ENCODE results near the gene CASP14. TPM values are rescaled to one million over a fixed set of nuclear protein-coding genes. Genes with fewer than 3 reads are reported as not detected.
"Not testable (repeated sequence)": the region's sequence is repeated elsewhere in the genome, so short reads cannot be mapped to it uniquely, and the experiment has no call there.

Gene CASP14
- total RNA-seq, 4 donors from 2014 or later: not detected

DNA sequence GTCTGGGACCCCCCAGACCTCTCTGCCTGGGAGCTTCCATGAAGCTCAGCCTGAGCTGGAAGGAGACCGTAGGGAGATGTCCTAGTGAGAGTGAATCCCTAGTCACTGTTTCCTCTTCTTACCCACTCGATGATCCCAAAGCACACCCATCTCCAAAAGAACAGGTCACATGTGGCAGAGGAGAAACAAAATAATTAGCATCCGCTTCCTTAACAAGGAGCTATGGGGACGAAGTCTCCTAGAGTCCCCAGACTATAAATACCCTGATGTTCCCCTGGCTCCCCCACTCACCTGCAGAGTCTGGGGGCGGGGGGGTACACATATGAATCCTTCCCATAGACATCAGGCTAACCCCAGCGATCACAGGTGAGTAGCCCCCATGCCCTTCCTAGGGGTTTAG, 32.6 kb downstream of the CASP14 start, which contains the start of gene OR1I1:
OR1I1 (plus strand) TSS at position 301 of the 400 bp plus-strand sequence. CDS start 4,855 bp downstream, outside the sequence.
- no peaks in the 10 kb centered on the region for H3K36me3 ChIP-seq
- peaks cover 83% of the 10 kb centered on the region for H3K27me3 ChIP-seq
- TF ChIP-seq, protein P1, sequence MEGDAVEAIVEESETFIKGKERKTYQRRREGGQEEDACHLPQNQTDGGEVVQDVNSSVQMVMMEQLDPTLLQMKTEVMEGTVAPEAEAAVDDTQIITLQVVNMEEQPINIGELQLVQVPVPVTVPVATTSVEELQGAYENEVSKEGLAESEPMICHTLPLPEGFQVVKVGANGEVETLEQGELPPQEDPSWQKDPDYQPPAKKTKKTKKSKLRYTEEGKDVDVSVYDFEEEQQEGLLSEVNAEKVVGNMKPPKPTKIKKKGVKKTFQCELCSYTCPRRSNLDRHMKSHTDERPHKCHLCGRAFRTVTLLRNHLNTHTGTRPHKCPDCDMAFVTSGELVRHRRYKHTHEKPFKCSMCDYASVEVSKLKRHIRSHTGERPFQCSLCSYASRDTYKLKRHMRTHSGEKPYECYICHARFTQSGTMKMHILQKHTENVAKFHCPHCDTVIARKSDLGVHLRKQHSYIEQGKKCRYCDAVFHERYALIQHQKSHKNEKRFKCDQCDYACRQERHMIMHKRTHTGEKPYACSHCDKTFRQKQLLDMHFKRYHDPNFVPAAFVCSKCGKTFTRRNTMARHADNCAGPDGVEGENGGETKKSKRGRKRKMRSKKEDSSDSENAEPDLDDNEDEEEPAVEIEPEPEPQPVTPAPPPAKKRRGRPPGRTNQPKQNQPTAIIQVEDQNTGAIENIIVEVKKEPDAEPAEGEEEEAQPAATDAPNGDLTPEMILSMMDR (IDR thresholded peaks at IDR 0.05): no peak
- TF ChIP-seq POLR2AphosphoS5 (IDR thresholded peaks at IDR 0.05) (no peak), EP300 (IDR thresholded peaks at IDR 0.05) (no peak), POLR2A (IDR thresholded peaks at IDR 0.05) (no peak)
- H3K4me3 ChIP-seq: no peak within 1 kb of the TSS
- 82 to 84% methylated on average over 3 of the region's 6 CpGs for WGBS, 2 donors (ENCODE audit: low coverage in 1 of 2)
- no peaks in the 10 kb centered on the region for H3K4me1 ChIP-seq
- no peak within 1 kb of the TSS for H3K27ac ChIP-seq
- no peak for ATAC-seq
- no peaks in the 10 kb centered on the region for H3K9me3 ChIP-seq

DNA sequence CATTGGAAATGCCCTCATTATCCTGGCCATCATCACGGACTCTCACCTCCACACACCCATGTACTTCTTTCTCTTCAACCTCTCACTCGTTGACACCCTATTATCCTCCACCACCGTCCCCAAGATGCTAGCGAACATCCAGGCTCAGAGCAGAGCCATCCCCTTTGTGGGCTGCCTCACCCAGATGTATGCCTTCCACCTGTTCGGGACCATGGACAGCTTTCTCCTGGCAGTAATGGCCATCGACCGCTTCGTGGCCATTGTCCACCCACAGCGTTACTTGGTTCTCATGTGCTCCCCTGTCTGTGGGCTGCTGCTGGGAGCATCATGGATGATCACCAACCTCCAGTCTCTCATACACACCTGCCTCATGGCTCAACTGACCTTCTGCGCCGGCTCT, 37.9 kb downstream of the CASP14 start:
- Histone ChIP-seq H3K27me3 (peaks cover 63% of the 10 kb centered on the region), H3K27ac (no peak overlapping the region), H3K9me3 (no peaks in the 10 kb centered on the region), H3K4me1 (peaks cover 0 to 6% (median 0%) of the 10 kb centered on the region in 3 donors), H3K36me3 (no peaks in the 10 kb centered on the region), H3K4me3 (no peak overlapping the region)
- 70 to 79% methylated on average over 9 to 10 of the region's 11 CpGs for WGBS, 2 donors (ENCODE audit: low coverage in 1 of 2)
- ATAC-seq: no peak
- TF ChIP-seq EP300 (IDR thresholded peaks at IDR 0.05) (no peak), POLR2AphosphoS5 (IDR thresholded peaks at IDR 0.05) (no peak)

DNA sequence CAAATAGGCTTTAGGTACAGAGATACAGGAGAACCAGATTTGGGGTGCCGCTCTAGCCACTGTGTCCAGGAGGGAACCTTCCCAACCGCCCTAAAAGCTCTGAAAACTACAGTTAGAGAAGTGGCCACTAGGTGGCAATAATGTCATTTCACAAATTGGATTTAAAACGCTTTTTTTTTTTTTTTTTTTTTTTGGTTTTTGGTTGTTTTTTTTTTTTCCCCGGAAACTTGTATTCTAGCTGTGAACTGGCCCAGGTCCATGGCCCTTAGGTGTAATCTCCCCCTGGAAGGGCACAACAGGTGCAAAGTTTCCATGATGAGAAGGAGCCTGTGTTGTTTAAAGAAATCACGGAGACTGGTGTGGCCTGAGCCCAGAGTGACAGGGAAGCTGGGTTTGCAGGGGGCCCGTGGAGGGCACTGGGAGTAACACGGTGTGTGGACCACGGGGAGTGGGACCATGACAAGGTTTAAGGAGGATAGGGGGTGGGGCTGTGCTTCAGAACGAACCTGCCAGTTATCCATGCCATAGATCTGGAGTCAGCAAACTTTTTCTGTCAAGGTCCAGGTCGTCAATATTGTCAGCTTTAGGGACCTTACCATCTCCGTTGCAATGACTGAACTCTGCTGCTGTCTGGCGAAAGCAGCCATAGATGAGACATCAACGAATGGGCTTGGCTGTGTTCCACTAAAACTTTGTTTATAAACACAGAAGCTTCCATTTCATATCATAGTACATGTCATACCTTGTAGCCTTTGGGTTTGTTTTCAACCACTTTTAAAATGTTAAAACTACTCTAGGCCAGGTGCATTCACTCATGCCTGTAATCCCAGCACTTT, 42.9 kb downstream of the CASP14 start:
- H3K4me1 ChIP-seq: peaks cover 0 to 11% (median 0%) of the 10 kb centered on the region in 3 donors
- WGBS, 2 donors (ENCODE audit: low coverage in 1 of 2): 10 to 14% methylated on average over 7 to 12 of the region's 13 CpGs
- TF ChIP-seq, protein P1 (IDR thresholded peaks at IDR 0.05): peak; percentile 52 to 73 (median 66)
- no peak for TF ChIP-seq EP300 (IDR thresholded peaks at IDR 0.05)
- no peak for TF ChIP-seq POLR2A (IDR thresholded peaks at IDR 0.05)
- no peak for TF ChIP-seq POLR2AphosphoS5 (IDR thresholded peaks at IDR 0.05)
- no peak for ATAC-seq
- no peaks in the 10 kb centered on the region for H3K36me3 ChIP-seq
- no peak overlapping the region for H3K27ac ChIP-seq
- peaks cover 17% of the 10 kb centered on the region for H3K27me3 ChIP-seq
- H3K9me3 ChIP-seq: no peaks in the 10 kb centered on the region
- H3K4me3 ChIP-seq: no peak overlapping the region

DNA sequence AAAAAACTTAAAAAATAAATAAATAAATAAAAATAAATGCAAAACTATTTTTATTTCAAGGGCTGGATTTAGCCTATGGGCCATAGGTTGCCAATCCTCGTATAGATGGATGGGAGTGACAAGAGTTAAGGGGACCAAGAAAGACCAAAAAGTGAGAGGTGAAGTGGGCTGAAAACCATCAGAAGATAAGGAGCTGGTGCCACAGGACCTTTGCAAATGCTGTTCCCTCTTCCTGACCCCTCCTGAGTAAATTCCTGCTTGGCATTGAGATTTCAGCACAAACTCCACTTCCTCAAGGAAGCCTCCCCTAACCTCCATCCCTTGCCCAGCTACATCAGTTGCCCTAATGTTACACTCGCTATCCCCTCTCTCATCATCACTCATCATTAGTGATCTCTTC, 43.7 kb downstream of the CASP14 start:
- Histone ChIP-seq H3K9me3 (no peaks in the 10 kb centered on the region), H3K27ac (no peak overlapping the region), H3K27me3 (peaks cover 8% of the 10 kb centered on the region), H3K4me3 (no peak overlapping the region), H3K4me1 (peaks cover 0 to 11% (median 0%) of the 10 kb centered on the region in 3 donors), H3K36me3 (no peaks in the 10 kb centered on the region)
- no peak for ATAC-seq
- no peak for TF ChIP-seq EP300 (IDR thresholded peaks at IDR 0.05)
- no peak for TF ChIP-seq POLR2A (IDR thresholded peaks at IDR 0.05)
- 79 to 84% methylated on average over 2 of the region's 2 CpGs for WGBS, 2 donors (ENCODE audit: low coverage in 1 of 2)

DNA sequence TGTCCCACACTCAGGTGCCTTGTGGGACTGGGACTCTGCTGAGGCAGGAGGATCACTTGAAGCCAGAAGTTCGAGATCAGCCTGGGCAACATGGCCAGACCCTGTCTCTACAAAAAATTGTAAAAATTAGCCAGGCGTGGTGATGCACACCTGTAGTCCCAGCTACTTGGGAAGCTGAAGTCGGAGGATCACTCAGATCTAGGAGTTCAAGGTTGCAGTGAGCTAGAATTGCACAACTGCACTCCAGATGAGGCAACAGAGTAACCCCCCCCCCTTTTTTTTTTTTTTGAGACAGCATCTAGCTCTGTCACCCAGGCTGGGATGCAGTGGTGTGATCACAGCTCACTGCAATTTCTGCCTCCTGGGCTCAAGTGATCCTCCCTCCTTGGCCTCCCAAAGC, 46.9 kb downstream of the CASP14 start:
- no peak for ATAC-seq

DNA sequence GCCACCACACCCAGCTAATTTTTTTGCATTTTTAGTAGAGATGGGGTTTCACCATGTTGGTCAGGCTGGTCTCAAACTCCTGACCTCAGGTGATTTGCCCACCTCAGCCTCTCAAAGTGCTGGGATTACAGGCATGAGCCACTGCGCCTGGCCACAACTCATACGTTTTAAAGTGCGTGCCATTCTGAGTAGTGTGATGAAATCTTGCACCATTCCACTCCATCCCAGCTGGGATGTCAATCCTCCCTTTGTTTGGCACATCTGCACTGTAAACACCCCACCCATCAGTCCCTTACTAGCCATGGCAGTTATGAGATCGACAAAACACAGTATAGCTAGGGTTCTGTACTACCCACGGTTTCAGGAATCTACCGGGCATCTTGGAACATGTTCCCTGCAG, 48.7 kb downstream of the CASP14 start:
- H3K27ac ChIP-seq, H3K4me3 ChIP-seq, H3K4me1 ChIP-seq, H3K27me3 ChIP-seq, H3K36me3 ChIP-seq, H3K9me3 ChIP-seq, ATAC-seq: not testable (repeated sequence)
- WGBS, 2 donors (ENCODE audit: low coverage in 1 of 2): 78 to 90% methylated on average over 3 of the region's 6 CpGs

More for the DNA sequence above, 46.9 kb downstream of the CASP14 start:
- no peaks in the 10 kb centered on the region for H3K9me3 ChIP-seq
- no peaks in the 10 kb centered on the region for H3K27me3 ChIP-seq
- no peak overlapping the region for H3K27ac ChIP-seq
- no peak overlapping the region for H3K4me3 ChIP-seq
- no peaks in the 10 kb centered on the region for H3K36me3 ChIP-seq
- H3K4me1 ChIP-seq: peaks cover 0 to 11% (median 0%) of the 10 kb centered on the region in 3 donors
- WGBS, 2 donors (ENCODE audit: low coverage in 1 of 2): 71% methylated on average over 2 of the region's 3 CpGs; no CpG with 5 or more reads in 1 of the 2 donors
- no peak for TF ChIP-seq POLR2AphosphoS5 (IDR thresholded peaks at IDR 0.05)
- no peak for TF ChIP-seq POLR2A (IDR thresholded peaks at IDR 0.05)
- TF ChIP-seq, protein P1 (IDR thresholded peaks at IDR 0.05): no peak

Data from gastroesophageal sphincter (tissue), 4 donors.